Endothelial cell of umbilical vein (primary cell): Measurements from ENCODE around the gene TACR1. TPM values are rescaled to one million over a fixed set of nuclear protein-coding genes. Genes with fewer than 3 reads are reported as not detected.

Experiments used
- BruUV-seq: library from RNA; stranded (reverse); fragments of 400-500 nt; replicated peaks from 2 replicates; lab custom pipeline; 2021; lab: Mats Ljungman, UMichigan
- CTCF ChIA-PET: fragments of 300-600, 350-600 bp; sonication (Branson Sonifier 250); formaldehyde crosslinking; loops from one replicate; lab custom pipeline; 2021; ENCODE audit warnings: antibody characterized with exemption, inconsistent platforms; lab: Charles Lee
- POLR2A ChIA-PET: fragments of 300-600, 350-600 bp; sonication (Branson Sonifier 250); formaldehyde crosslinking; loops from one replicate; lab custom pipeline; 2021; ENCODE audit warnings: antibody characterized with exemption, inconsistent platforms; lab: Charles Lee
- DNase-seq: peaks from one replicate; pipeline ENCODE4 v3.0.0-alpha.2; 2011; ENCODE audit warnings: low read depth, low spot score
- FAIRE-seq: peaks from 2 replicates; lab custom pipeline; 2011; peaks lifted over from hg19 to GRCh38; lab: Jason Lieb, UNC
- H2AFZ ChIP-seq: 2 replicates; pipeline ENCODE4 v1.6.0; 2012; ENCODE audit warnings: low read depth, low read length, control low read depth, inconsistent platforms
- H3K27ac ChIP-seq: 2 replicates; pipeline ENCODE4 v1.5.1; 2011; ENCODE audit warnings: low read depth, mild to moderate bottlenecking, control low read depth, low read length, moderate library complexity; ENCODE audit not compliant: insufficient read depth
- H3K27me3 ChIP-seq, 2 experiments: 2 replicates each; pipeline versions ENCODE4 v1.6.0 to v1.6.1; 2011; ENCODE audit warnings: low read length in 2 of 2, mixed read lengths in 1 of 2; ENCODE audit not compliant: control insufficient read depth in 2 of 2, insufficient read depth in 2 of 2
- H3K36me3 ChIP-seq, 2 experiments: 2 replicates in 1 of 2; 3 replicates in 1 of 2; pipeline ENCODE4 v1.5.1; 2011; ENCODE audit warnings: low read length in 2 of 2, mild to moderate bottlenecking in 1 of 2, moderate library complexity in 1 of 2; ENCODE audit not compliant: control insufficient read depth in 2 of 2, insufficient read depth in 2 of 2; ENCODE audit errors: extremely low read depth in 1 of 2
- H3K4me1 ChIP-seq: 3 replicates; pipeline ENCODE4 v1.5.1; 2011; ENCODE audit warnings: mild to moderate bottlenecking, low read length; ENCODE audit not compliant: control insufficient read depth, insufficient read depth; ENCODE audit errors: extremely low read depth
- H3K4me2 ChIP-seq: 2 replicates; pipeline ENCODE4 v1.6.1; 2011; ENCODE audit warnings: low read length, control low read depth, mixed read lengths; ENCODE audit not compliant: insufficient read depth
- H3K4me3 ChIP-seq, 3 experiments: fragments of 200-600 bp in 1 of 3; sonication (generic), shearing (Covaris generic) in 1 of 3; replicated peaks in 1 of 3; 2 replicates each; pipeline ENCODE4 v1.5.1; 2011 to 2016; ENCODE audit warnings: control low read depth in 3 of 3, low read length in 3 of 3, mild to moderate bottlenecking in 2 of 3, inconsistent platforms in 1 of 3, low read depth in 1 of 3, moderate library complexity in 1 of 3; ENCODE audit not compliant: insufficient read depth in 1 of 3
- H3K79me2 ChIP-seq: 2 replicates; pipeline ENCODE4 v1.6.0; 2012; ENCODE audit warnings: low read length, inconsistent platforms; ENCODE audit not compliant: control insufficient read depth, insufficient read depth
- H3K9ac ChIP-seq: replicated peaks from 2 replicates; pipeline ENCODE3; 2011; ENCODE audit warnings: low read length, control low read depth; ENCODE audit not compliant: insufficient read depth; ENCODE audit errors: extremely low read depth
- H3K9me1 ChIP-seq: replicated peaks from 3 replicates; pipeline ENCODE4 v1.6.0; 2011; ENCODE audit warnings: mild to moderate bottlenecking, low read length; ENCODE audit not compliant: control insufficient read depth, insufficient read depth; ENCODE audit errors: extremely low read depth
- H3K9me3 ChIP-seq: replicated peaks from 2 replicates; pipeline ENCODE4 v1.5.1; 2012; ENCODE audit warnings: low read length, inconsistent platforms; ENCODE audit not compliant: control insufficient read depth, insufficient read depth
- H4K20me1 ChIP-seq: replicated peaks from 2 replicates; pipeline ENCODE3; 2011; ENCODE audit warnings: mild to moderate bottlenecking, low read length; ENCODE audit not compliant: control insufficient read depth, insufficient read depth; ENCODE audit errors: extremely low read depth
- CTCF ChIP-seq, 2 donors: IDR thresholded peaks; 1 replicate in 1 of 2; 2 replicates in 1 of 2; pipeline ENCODE4 v1.5.1; 2011; ENCODE audit warnings: low read length in 2 of 2, mild to moderate bottlenecking in 2 of 2, moderate library complexity in 2 of 2, control low read depth in 1 of 2, inconsistent platforms in 1 of 2, low read depth in 1 of 2; ENCODE audit not compliant: insufficient read depth in 1 of 2; ENCODE audit errors: extremely low read depth in 1 of 2
- EZH2 ChIP-seq: IDR thresholded peaks from 2 replicates; pipeline ENCODE4 v1.6.1; 2012; ENCODE audit warnings: borderline replicate concordance, low read depth, mild to moderate bottlenecking, moderate library complexity, low read length, inconsistent platforms; ENCODE audit not compliant: severe bottlenecking
- FOS ChIP-seq: IDR thresholded peaks from 2 replicates; pipeline ENCODE4 v1.6.1; 2011; ENCODE audit warnings: mild to moderate bottlenecking, low read length, moderate library complexity, borderline replicate concordance; ENCODE audit not compliant: insufficient read depth
- GATA2 ChIP-seq: IDR thresholded peaks from 2 replicates; pipeline ENCODE4 v1.7.0; 2011; ENCODE audit warnings: low read depth, mild to moderate bottlenecking, moderate library complexity, mixed read lengths, low read length; ENCODE audit not compliant: insufficient read length, insufficient read depth
- JUN ChIP-seq: IDR thresholded peaks from 2 replicates; pipeline ENCODE4 v1.6.1; 2011; ENCODE audit warnings: borderline replicate concordance, low read depth; ENCODE audit not compliant: insufficient read length, insufficient read depth
- MAX ChIP-seq: IDR thresholded peaks from 2 replicates; pipeline ENCODE4 v1.6.1; 2011; ENCODE audit not compliant: insufficient read depth, insufficient read length
- MYC ChIP-seq: IDR thresholded peaks from one replicate; pipeline ENCODE4 v1.6.1; 2011; ENCODE audit warnings: mild to moderate bottlenecking, low read depth, low read length
- POLR2A ChIP-seq: IDR thresholded peaks from 2 replicates; pipeline ENCODE4 v1.6.1; 2012; ENCODE audit warnings: low read depth, mild to moderate bottlenecking, control low read depth, low read length
- POLR2AphosphoS5 ChIP-seq: IDR thresholded peaks from 2 replicates; pipeline ENCODE4 v1.6.1; 2012; ENCODE audit warnings: low read depth, mild to moderate bottlenecking, control low read depth, low read length, moderate library complexity; ENCODE audit not compliant: insufficient read depth
- dilution Hi-C: fragments of 300-500 bp; cut with MboI; formaldehyde crosslinking; loops from one replicate; pipeline ENCODE4 v1.15.0; 2019; ENCODE audit warnings: low sequenced_read_pairs; ENCODE audit not compliant: extremely low pct_ligation_motif_present
- intact Hi-C: fragments of 100-400 bp; cut with micrococcal nuclease; formaldehyde crosslinking; loops from one replicate; pipeline ENCODE4 v1.10.0; 2022
- polyA plus RNA-seq, 4 experiments: library from polyadenylated mRNA; depleted of rRNA in 3 of 4; stranded (reverse) in 3 of 4; unstranded in 1 of 4; fragments of >200 nt; gene quantifications; 2 replicates each; pipeline versions ENCODE4 v1.2.1 to v1.2.3, GENCODE V29; 2011 to 2012; ENCODE audit warnings: missing spikeins in 1 of 4
- total RNA-seq: library from RNA; stranded (reverse); gene quantifications from 2 replicates; pipeline ENCODE4 v1.2.3, GENCODE V29; 2021

Gene TACR1
- total and polyA plus RNA-seq, 2 donors (not counting 3 experiments of a cell fraction or from before 2014, with no cell fraction given) = not detected

GRCh38 chr2:75182606-75183005, 16.7 kb downstream of the TACR1 start:
- H3K9ac ChIP-seq = no peak overlapping the region
- no peak overlapping the region for H2AFZ ChIP-seq
- ChIA-PET CTCF (no interaction called here), POLR2A (no interaction called here)
- no peak overlapping the region for H3K27ac ChIP-seq
- DNase-seq (no peak), FAIRE-seq (no peak)
- dilution Hi-C loops (no loop called here), intact Hi-C loops (no loop called here)
- peaks cover 2 to 6% of the 10 kb centered on the region in 2 experiments for H3K27me3 ChIP-seq
- no peak overlapping the region for H3K4me2 ChIP-seq
- H4K20me1 ChIP-seq = no peaks in the 10 kb centered on the region
- no TSS peak for BruUV-seq
- H3K79me2 ChIP-seq = no peaks in the 10 kb centered on the region
- H3K4me1 ChIP-seq = no peaks in the 10 kb centered on the region
- no peaks in the 10 kb centered on the region for H3K9me3 ChIP-seq
- no peaks in the 10 kb centered on the region for H3K36me3 ChIP-seq
- no peaks in the 10 kb centered on the region for H3K9me1 ChIP-seq
- H3K4me3 ChIP-seq = no peak overlapping the region
- TF ChIP-seq CTCF (IDR thresholded peaks at IDR 0.05; ENCODE audit: extremely low read depth in 1 of 2, insufficient read depth in 1 of 2, low read depth in 1 of 2, low read length in 2 of 2) (no peak), EZH2 (no peak), MAX (no peak), FOS (no peak), GATA2 (no peak), MYC (no peak), POLR2AphosphoS5 (no peak), POLR2A (no peak), JUN (no peak)
